Activated CD8-positive, alpha-beta memory T cell treated with anti-CD3 and anti-CD28 coated beads, Interleukin-2, amount 10 ng/mL, durations not matched to agents 7 days and 5 days (primary cell): ENCODE measurements around the gene SOCS4. TPM values are rescaled to one million over a fixed set of nuclear protein-coding genes. Genes with fewer than 3 reads are reported as not detected.
"Not testable (repeated sequence)": the region's sequence is repeated elsewhere in the genome, so short reads cannot be mapped to it uniquely, and the experiment has no call there.

Source experiments
- ATAC-seq: fragments of 150-1000 bp; cut with Tn5 transposase; one replicate; pipeline ENCODE4 v1.10.0; 2021; ENCODE audit warnings: moderate library complexity
- CTCF ChIA-PET: fragments of 350-600 bp; sonication (Branson Sonifier 250); formaldehyde crosslinking; loops from one replicate; lab custom pipeline; 2021; ENCODE audit warnings: antibody characterized with exemption; lab: Charles Lee
- DNase-seq: peaks from one replicate; pipeline ENCODE4 v3.0.0-alpha.2; 2020
- H3K27ac Mint-ChIP-seq: one replicate; pipeline ENCODE4 v1.8.0; 2021; ENCODE audit warnings: mild to moderate bottlenecking, mixed read lengths
- H3K27me3 Mint-ChIP-seq: one replicate; pipeline ENCODE4 v1.8.0; 2021; ENCODE audit warnings: mixed read lengths
- H3K36me3 Mint-ChIP-seq: one replicate; pipeline ENCODE4 v1.8.0; 2021; ENCODE audit warnings: mild to moderate bottlenecking, mixed read lengths
- H3K4me1 Mint-ChIP-seq: one replicate; pipeline ENCODE4 v1.8.0; 2021; ENCODE audit warnings: mixed read lengths
- H3K4me3 Mint-ChIP-seq: one replicate; pipeline ENCODE4 v1.8.0; 2021; ENCODE audit warnings: mild to moderate bottlenecking, moderate library complexity, mixed read lengths
- H3K9me3 Mint-ChIP-seq: one replicate; pipeline ENCODE4 v1.8.0; 2022; ENCODE audit warnings: low read depth, mixed read lengths
- total RNA-seq, 2 experiments: library from RNA; stranded (reverse); gene quantifications; one replicate each; pipeline ENCODE4 v1.2.3, GENCODE V29; 2021

Gene SOCS4
- total RNA-seq, 2 experiments from 2014 or later, result 35.3 to 41.9 TPM

DNA sequence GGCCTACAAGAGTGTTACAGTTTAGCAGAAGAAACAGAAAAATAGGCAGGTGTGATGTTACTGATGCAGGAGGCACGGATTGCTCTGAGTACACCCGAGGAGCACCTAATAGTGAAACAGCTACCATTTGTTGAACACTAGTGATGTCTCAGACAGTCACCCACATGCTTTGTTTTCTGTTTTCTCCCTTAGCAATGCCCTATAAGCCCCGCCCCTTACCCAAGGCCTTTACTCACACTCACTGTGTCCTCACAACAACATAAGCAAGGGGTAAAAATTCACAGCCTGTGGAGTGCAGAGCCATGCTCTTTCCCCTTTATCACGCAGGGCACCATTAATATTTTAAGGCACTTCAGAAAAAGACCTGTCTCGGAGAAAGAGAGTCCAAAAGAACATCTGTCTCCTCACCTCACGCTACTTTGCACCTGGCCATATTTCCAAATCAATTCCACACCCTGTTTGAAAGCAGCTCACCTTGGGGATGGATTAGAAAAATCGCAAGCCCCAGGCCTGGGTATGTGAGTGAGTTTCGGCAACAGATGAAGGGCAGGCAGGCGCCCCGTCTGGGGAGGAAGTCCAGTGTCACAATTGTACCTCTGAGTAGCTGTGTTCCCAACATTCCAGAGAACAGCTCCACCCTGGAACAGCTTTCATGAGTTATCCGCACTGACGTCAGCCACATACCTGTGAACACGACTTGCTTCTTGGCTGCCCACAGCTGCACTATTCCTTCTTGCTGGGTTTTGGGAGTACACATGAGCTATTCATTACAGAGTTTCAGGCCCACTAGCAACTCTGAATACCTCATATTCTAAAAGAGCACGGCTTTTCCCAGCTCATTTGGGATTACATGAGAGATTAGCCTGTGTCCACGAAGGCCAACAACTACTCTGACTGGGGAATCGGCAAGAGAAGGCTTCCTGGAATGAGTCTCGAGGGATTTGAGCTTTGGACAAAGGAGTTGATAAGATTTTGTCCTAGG lies 50.4 kb downstream of the SOCS4 start:
- no peaks in the 10 kb centered on the region for H3K9me3 Mint-ChIP-seq
- DNase-seq (peak; percentile 47), ATAC-seq (peak; percentile 47)
- H3K4me1 Mint-ChIP-seq, result peaks cover 29% of the 10 kb centered on the region
- H3K27ac Mint-ChIP-seq, result no peak overlapping the region
- CTCF ChIA-PET, result interaction anchor here (0.7 to 2.1 kb wide), 6 partner anchors 10 to 339 kb away, joined by 3 to 7 read pairs (median 4); no protein-coding TSS in a partner anchor
- H3K27me3 Mint-ChIP-seq, result no peaks in the 10 kb centered on the region
- no peak overlapping the region for H3K4me3 Mint-ChIP-seq
- no peaks in the 10 kb centered on the region for H3K36me3 Mint-ChIP-seq

DNA sequence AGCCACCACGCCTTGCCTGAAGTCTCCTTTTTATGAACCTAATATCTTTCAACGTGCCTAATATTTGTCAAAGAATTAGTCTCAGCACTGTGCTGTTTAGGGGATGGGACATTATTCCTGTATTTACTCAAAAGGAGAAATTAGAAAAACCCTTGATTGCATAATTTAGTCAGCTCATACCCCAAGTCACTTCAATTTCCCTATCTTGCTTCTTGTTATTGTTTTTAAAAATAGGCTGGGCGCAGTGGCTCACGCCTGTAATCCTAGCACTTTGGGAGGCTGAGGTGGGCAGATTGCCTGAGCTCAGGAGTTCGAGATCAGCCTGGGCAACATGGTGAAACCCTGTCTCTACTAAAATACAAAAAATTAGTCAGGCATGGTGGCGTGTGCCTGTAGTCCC lies 52.9 kb downstream of the SOCS4 start:
- H3K27me3 Mint-ChIP-seq, H3K27ac Mint-ChIP-seq, DNase-seq, ATAC-seq, H3K9me3 Mint-ChIP-seq, H3K4me3 Mint-ChIP-seq, H3K36me3 Mint-ChIP-seq: not testable (repeated sequence)
- peaks cover 14% of the 10 kb centered on the region for H3K4me1 Mint-ChIP-seq
- CTCF ChIA-PET, result interaction anchor here (0.9 to 2.2 kb wide), 4 partner anchors 10 to 81 kb away, joined by 3 to 8 read pairs (median 6); partner anchors contain the start of gene MAPK1IP1L

DNA sequence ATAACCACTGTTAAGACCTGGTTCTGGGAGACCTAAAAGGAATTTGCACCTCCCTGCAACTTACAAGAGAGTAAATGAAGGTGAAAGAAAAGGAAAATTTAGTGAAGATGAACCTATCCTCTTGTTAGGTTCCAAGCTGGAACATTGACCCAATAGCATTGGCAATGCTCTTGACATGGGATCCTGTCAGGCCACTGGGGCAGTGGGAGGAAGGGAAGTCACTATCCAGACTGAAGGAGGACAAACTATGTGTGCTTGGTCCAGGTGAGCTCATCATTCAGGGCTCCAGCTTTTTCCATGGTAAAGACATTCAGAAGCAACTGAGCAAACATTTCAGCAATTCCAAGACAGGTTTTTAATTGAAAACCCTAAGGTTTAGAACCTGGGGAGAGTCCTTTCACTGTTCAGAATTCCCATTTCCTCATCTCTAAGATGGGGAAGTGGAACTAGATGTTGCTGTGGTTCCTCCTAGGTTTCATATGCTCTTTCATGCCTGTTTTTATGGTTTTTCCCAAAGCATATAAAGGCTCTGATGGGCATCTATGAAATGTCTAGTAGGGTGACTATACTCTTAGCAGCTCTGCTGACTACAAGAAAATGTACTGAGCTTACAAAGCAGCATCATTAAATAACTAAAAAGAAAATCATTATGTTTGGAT lies 57.5 kb downstream of the SOCS4 start:
- CTCF ChIA-PET, result interaction anchor here (0.8 to 2.3 kb wide), 5 partner anchors 8 to 76 kb away, joined by 3 to 6 read pairs (median 3); partner anchors contain the start of gene MAPK1IP1L
- no peak for DNase-seq
- no peak overlapping the region for H3K4me3 Mint-ChIP-seq
- no peaks in the 10 kb centered on the region for H3K9me3 Mint-ChIP-seq
- no peak for ATAC-seq
- H3K4me1 Mint-ChIP-seq, result peaks cover 3% of the 10 kb centered on the region
- no peak overlapping the region for H3K27ac Mint-ChIP-seq
- no peaks in the 10 kb centered on the region for H3K36me3 Mint-ChIP-seq
- no peaks in the 10 kb centered on the region for H3K27me3 Mint-ChIP-seq

DNA sequence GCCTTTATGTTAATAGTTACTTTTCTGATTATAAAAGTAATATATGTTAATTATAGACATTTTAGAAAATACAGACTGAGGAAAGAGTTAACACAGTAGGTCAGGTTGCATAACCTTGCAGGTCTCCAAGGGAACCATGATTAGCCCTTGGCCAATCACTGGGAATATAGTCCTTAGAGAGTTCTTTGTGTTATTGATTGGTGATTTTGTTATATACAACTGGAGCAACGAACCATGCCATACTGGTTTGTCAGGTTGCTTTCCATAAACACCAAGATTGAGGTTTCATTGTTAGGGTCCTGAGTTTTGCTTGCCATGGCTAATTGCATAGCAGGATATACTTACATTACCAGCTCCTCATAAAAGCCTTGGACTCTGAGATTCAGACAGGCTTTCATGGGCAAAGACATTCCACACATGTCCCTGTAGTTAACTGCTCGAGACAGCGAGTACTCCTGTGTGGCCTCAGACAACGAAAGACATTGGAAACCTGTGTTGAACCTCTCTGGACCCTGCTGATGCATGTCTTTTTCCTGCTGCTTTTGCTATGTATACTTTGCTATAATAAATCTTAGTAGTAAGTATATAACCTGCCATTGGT lies 58.1 kb downstream of the SOCS4 start:
- peaks cover 8% of the 10 kb centered on the region for H3K4me1 Mint-ChIP-seq
- no peaks in the 10 kb centered on the region for H3K27me3 Mint-ChIP-seq
- ATAC-seq, result no peak
- H3K4me3 Mint-ChIP-seq, result no peak overlapping the region
- no peak overlapping the region for H3K27ac Mint-ChIP-seq
- H3K9me3 Mint-ChIP-seq, result no peaks in the 10 kb centered on the region
- CTCF ChIA-PET, result interaction anchor here (1.0 to 2.3 kb wide), 3 partner anchors 7 to 76 kb away, joined by 3 to 6 read pairs (median 3); partner anchors contain the start of gene MAPK1IP1L
- no peaks in the 10 kb centered on the region for H3K36me3 Mint-ChIP-seq
- DNase-seq, result no peak

DNA sequence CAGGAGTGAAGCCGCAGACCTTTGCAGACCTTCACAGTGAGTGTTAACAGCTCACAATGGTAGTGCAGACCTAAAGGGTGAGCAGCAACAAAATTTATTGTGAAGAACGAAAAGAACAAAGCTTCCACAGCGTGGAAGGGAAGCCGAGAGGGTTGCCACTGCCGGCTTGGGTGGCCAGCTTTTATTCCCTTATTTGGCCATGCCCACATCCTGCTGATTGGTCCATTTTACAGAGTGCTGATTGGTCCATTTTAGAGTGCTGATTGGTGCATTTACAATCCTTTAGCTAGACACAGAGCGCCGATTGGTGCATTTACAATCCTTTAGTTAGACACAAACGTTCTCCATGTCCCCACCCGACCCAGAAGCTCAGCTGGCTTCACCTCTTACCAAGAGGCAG lies 59.9 kb downstream of the SOCS4 start:
- Mint-ChIP-seq H3K4me1 (peaks cover 21% of the 10 kb centered on the region), H3K4me3 (no peak overlapping the region), H3K27me3 (no peaks in the 10 kb centered on the region), H3K9me3 (no peaks in the 10 kb centered on the region), H3K27ac (no peak overlapping the region), H3K36me3 (no peaks in the 10 kb centered on the region)
- ATAC-seq, result no peak
- CTCF ChIA-PET, result interaction anchor here (0.7 to 6.3 kb wide), 6 partner anchors 10 to 82 kb away, joined by 3 to 54 read pairs (median 4); partner anchors contain the start of gene MAPK1IP1L
- DNase-seq, result no peak

DNA sequence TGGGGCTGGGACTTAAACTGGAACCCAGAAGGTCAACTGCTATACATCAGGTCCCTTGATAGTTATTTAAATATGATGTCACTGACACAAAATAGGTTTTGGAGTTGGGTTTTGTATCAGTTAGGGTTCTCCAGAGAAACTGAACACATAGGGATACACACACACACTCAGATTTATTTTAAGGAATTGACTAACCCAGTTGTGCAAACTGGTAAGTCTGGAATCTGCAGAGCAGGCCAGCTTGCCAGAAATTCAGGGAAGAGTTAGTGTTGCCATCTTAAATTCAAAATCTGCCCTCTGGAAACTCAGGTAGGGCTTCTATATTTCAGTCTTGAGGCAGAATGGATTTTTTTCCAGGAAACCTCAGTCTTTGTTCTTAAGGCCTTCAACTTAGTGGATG lies 61.3 kb downstream of the SOCS4 start:
- no peak overlapping the region for H3K27ac Mint-ChIP-seq
- no peaks in the 10 kb centered on the region for H3K36me3 Mint-ChIP-seq
- H3K4me3 Mint-ChIP-seq, result no peak overlapping the region

DNA sequence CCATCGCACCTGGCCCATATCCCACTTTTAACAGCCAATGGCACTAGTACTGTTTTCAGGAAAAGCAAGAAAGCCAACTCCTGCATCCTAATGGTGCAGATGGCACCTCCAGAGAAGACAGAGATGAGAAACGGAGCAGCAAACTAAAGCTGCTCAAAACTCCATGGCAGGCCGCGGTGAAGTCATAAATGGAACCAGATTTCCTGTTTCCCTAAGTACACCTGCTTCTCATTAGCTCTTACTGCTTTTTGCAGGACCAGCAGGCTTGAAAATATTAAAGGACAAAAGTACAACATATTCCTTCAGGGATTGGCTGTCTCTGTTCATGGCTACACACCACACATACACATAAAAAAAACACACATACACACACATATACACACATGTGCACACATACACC lies 65.3 kb downstream of the SOCS4 start:
- Mint-ChIP-seq H3K4me1 (peaks cover 45% of the 10 kb centered on the region), H3K27me3 (no peaks in the 10 kb centered on the region), H3K4me3 (no peak overlapping the region), H3K9me3 (no peaks in the 10 kb centered on the region), H3K27ac (no peak overlapping the region), H3K36me3 (no peaks in the 10 kb centered on the region)
- DNase-seq (no peak), ATAC-seq (no peak)
- CTCF ChIA-PET, result interaction anchor here (0.9 to 6.3 kb wide), 13 partner anchors 8 to 99 kb away, joined by 3 to 54 read pairs (median 3); partner anchors contain the start of genes DLGAP5 and MAPK1IP1L

More for the DNA sequence above, 61.3 kb downstream of the SOCS4 start:
- no peaks in the 10 kb centered on the region for H3K9me3 Mint-ChIP-seq
- ATAC-seq (no peak), DNase-seq (no peak)
- CTCF ChIA-PET, result interaction anchor here (0.9 to 6.3 kb wide), 10 partner anchors 10 to 72 kb away, joined by 3 to 54 read pairs (median 13); partner anchors contain the start of genes LGALS3, MAPK1IP1L, SOCS4 and WDHD1
- peaks cover 32% of the 10 kb centered on the region for H3K4me1 Mint-ChIP-seq
- H3K27me3 Mint-ChIP-seq, result no peaks in the 10 kb centered on the region

DNA sequence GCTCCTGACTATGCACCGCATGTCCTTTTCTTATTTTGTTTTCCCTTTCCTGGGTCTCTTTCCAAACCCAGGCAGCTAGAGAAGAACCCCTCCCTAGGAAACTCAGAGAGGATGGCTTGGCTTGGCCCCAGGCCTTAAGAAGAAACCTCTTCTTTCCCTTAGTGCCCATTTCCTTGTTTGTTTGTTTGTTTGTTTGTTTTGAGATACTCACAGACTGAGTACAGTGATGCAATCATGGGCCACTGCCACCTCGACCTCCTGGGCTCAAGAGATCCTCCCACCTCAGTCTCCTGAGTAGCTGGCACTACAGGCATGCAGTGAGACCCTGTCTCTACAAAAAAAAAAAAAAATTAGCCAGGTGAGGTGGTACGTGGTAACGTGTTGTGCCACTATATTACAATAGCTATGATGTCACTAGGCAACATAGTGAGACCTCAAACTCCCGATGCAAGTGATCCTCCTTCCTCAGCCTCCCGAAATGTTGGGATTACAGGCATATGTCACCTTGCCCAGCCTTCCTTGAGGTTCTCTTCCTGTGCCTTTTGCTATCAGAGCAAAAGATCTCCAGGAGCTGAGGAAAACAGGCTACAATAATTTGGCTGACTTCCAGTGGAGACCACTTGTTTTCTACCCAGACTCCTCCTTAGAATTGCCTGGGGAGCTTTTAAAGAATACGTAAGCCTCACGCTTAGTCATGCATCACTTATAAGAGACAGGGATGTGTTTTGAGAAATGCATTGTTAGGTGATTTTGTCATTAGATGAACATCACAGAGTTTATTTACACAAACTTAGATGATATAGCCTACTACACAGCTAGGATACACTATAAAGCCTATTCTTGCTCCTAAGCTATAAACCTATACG lies 67.5 kb downstream of the SOCS4 start:
- H3K36me3 Mint-ChIP-seq, result peaks cover 1% of the 10 kb centered on the region
- H3K4me3 Mint-ChIP-seq, result no peak overlapping the region
- H3K9me3 Mint-ChIP-seq, result no peaks in the 10 kb centered on the region
- H3K27ac Mint-ChIP-seq, result no peak overlapping the region
- H3K27me3 Mint-ChIP-seq, result no peaks in the 10 kb centered on the region
- peaks cover 62% of the 10 kb centered on the region for H3K4me1 Mint-ChIP-seq
- DNase-seq, result no peak
- CTCF ChIA-PET, result interaction anchor here (0.5 to 3.5 kb wide), 9 partner anchors 8 to 76 kb away, joined by 3 to 15 read pairs (median 3); partner anchors contain the start of gene MAPK1IP1L
- ATAC-seq, result no peak

DNA sequence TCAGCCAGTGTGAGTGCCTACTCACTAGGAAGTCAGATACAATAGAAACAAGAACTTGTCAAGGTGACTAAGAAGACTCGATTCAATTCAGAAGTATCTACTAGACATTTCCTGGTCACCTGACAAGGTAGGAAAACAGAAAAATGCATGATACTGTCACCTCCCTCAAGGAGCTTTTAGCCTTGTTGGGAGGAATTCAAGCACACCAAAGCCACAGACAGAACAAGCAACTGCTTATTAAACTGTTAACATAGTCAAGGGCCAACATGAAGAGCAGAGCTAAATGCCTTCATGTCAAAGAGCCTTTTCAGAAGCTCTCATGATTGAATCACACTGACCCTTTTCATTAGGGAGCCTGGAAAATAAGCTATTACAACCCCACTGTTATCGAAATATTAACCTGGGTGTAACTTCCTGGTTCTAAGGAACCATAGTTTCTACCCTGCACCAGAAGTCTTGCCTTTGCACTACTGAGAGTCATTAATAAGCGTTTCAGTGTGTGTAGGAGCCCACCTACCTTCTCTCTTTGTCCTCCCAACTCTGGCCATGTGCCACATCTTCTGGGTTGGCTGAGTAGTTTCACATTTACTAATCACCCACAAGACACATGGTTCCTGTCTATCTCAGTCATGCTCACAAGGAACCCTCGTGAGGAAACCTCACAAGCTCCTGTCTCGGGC lies 71.0 kb downstream of the SOCS4 start:
- H3K27me3 Mint-ChIP-seq, result no peaks in the 10 kb centered on the region
- peak overlapping the region; percentile 51 for H3K4me3 Mint-ChIP-seq
- no peaks in the 10 kb centered on the region for H3K9me3 Mint-ChIP-seq
- peak; percentile 75 for ATAC-seq
- H3K27ac Mint-ChIP-seq, result peak overlapping the region; percentile 94
- peaks cover 65% of the 10 kb centered on the region for H3K4me1 Mint-ChIP-seq
- peak; percentile 87 for DNase-seq
- peaks cover 1% of the 10 kb centered on the region for H3K36me3 Mint-ChIP-seq
- CTCF ChIA-PET, result interaction anchor here (1.0 to 3.8 kb wide), 11 partner anchors 8 to 173 kb away, joined by 3 to 33 read pairs (median 3); partner anchors contain the start of genes FBXO34, LGALS3, MAPK1IP1L and SOCS4

DNA sequence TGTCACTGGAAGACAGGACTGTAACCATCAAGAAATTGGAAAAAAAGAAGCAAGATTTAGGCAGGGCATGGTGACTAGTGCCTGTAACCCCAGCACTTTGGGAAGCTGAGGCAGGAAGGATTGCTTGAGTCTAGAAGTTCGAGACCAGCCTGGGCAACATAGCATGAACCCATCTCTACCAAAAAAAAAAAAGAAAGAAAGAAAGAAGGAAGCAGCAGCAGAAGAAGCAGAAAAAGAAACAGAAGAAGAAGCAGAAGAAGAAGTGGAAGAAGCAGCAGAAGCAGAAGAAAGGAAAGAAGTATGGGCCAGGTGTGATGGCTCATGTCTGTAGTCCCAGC lies 71.5 kb downstream of the SOCS4 start:
- H3K27me3 Mint-ChIP-seq, result no peaks in the 10 kb centered on the region
- peak overlapping the region; percentile 51 for H3K4me3 Mint-ChIP-seq
- no peaks in the 10 kb centered on the region for H3K9me3 Mint-ChIP-seq
- H3K4me1 Mint-ChIP-seq, result peaks cover 69% of the 10 kb centered on the region
- no peak for DNase-seq
- CTCF ChIA-PET, result interaction anchor here (1.0 to 3.8 kb wide), 9 partner anchors 8 to 172 kb away, joined by 3 to 33 read pairs (median 6); partner anchors contain the start of genes FBXO34, LGALS3, MAPK1IP1L and SOCS4
- H3K36me3 Mint-ChIP-seq, result peaks cover 1% of the 10 kb centered on the region
- no peak for ATAC-seq
- peak overlapping the region; percentile 94 for H3K27ac Mint-ChIP-seq
